ENCODE data around the gene COL11A2.

Gene COL11A2

GRCh38 chr6:33211136-33211535, 18.9 kb upstream of the COL11A2 start:
- Mint-ChIP-seq H3K36me3 (peaks cover 11% of the 10 kb centered on the region), H3K9me3 (no peaks in the 10 kb centered on the region), H3K4me1 (peaks cover 39% of the 10 kb centered on the region), H3K4me3 (no peak overlapping the region), H3K27me3 (peaks cover 1% of the 10 kb centered on the region), H3K27ac (no peak overlapping the region)

- Mint-ChIP-seq H3K4me1 (peaks cover 52% of the 10 kb centered on the region), H3K27ac (peak overlapping the region; percentile 55), H3K9me3 (no peaks in the 10 kb centered on the region), H3K36me3 (peaks cover 13% of the 10 kb centered on the region), H3K4me3 (peak overlapping the region; percentile 20), H3K27me3 (peaks cover 1% of the 10 kb centered on the region)
These were observed 17.6 kb upstream of the COL11A2 start for GRCh38 chr6:33209856-33210255.

- peak within 1 kb of the TSS; percentile 93 for H3K27ac Mint-ChIP-seq
- H3K4me1 Mint-ChIP-seq, result peaks cover 52% of the 10 kb centered on the region
- peak within 1 kb of the TSS; percentile 92 for H3K4me3 Mint-ChIP-seq
- peaks cover 17% of the 10 kb centered on the region for H3K36me3 Mint-ChIP-seq
- no peaks in the 10 kb centered on the region for H3K9me3 Mint-ChIP-seq
- H3K27me3 Mint-ChIP-seq, result no peaks in the 10 kb centered on the region
These were observed 16.1 kb upstream of the COL11A2 start, which contains the start of gene RING1 for GRCh38 chr6:33208091-33208967. RING1 (plus strand) TSS chr6:33208500; CDS start chr6:33208823, 323 bp downstream.

- Mint-ChIP-seq H3K36me3 (peaks cover 24% of the 10 kb centered on the region), H3K9me3 (no peaks in the 10 kb centered on the region), H3K27me3 (no peaks in the 10 kb centered on the region), H3K4me3 (peak overlapping the region; percentile 92), H3K27ac (peak overlapping the region; percentile 93), H3K4me1 (peaks cover 52% of the 10 kb centered on the region)
These were observed 15.4 kb upstream of the COL11A2 start for GRCh38 chr6:33207552-33208090.

GRCh38 chr6:33206864-33207551, 14.7 kb upstream of the COL11A2 start:
- Mint-ChIP-seq H3K27ac (no peak overlapping the region), H3K36me3 (peaks cover 27% of the 10 kb centered on the region), H3K4me3 (peak overlapping the region; percentile 92), H3K4me1 (peaks cover 55% of the 10 kb centered on the region), H3K9me3 (no peaks in the 10 kb centered on the region), H3K27me3 (no peaks in the 10 kb centered on the region)

- Mint-ChIP-seq H3K4me3 (peak overlapping the region; percentile 100), H3K27me3 (no peaks in the 10 kb centered on the region), H3K9me3 (no peaks in the 10 kb centered on the region), H3K4me1 (peaks cover 62% of the 10 kb centered on the region), H3K36me3 (peaks cover 26% of the 10 kb centered on the region), H3K27ac (peak overlapping the region; percentile 46)
These were observed 14.0 kb upstream of the COL11A2 start for GRCh38 chr6:33206027-33206863.

- Mint-ChIP-seq H3K27me3 (no peaks in the 10 kb centered on the region), H3K4me1 (peaks cover 67% of the 10 kb centered on the region), H3K36me3 (peaks cover 27% of the 10 kb centered on the region), H3K9me3 (no peaks in the 10 kb centered on the region), H3K4me3 (peak overlapping the region; percentile 100), H3K27ac (peak overlapping the region; percentile 95)
These were observed 13.1 kb upstream of the COL11A2 start for GRCh38 chr6:33205191-33206026.

- no peaks in the 10 kb centered on the region for H3K9me3 Mint-ChIP-seq
- peaks cover 21% of the 10 kb centered on the region for H3K36me3 Mint-ChIP-seq
- peaks cover 62% of the 10 kb centered on the region for H3K4me1 Mint-ChIP-seq
- peak within 1 kb of the TSS; percentile 95 for H3K27ac Mint-ChIP-seq
- H3K4me3 Mint-ChIP-seq, result peak within 1 kb of the TSS; percentile 100
- no peaks in the 10 kb centered on the region for H3K27me3 Mint-ChIP-seq
These were observed 12.3 kb upstream of the COL11A2 start, which contains the start of gene HSD17B8 for GRCh38 chr6:33204415-33205190. HSD17B8 (plus strand) TSS chr6:33204655; CDS start chr6:33204669, 14 bp downstream.

- Mint-ChIP-seq H3K36me3 (peaks cover 20% of the 10 kb centered on the region), H3K27ac (peak overlapping the region; percentile 84), H3K4me3 (peak overlapping the region; percentile 100), H3K4me1 (peaks cover 57% of the 10 kb centered on the region), H3K27me3 (no peaks in the 10 kb centered on the region), H3K9me3 (no peaks in the 10 kb centered on the region)
These were observed 11.8 kb upstream of the COL11A2 start for GRCh38 chr6:33204165-33204414.

GRCh38 chr6:33203443-33204164, 11.3 kb upstream of the COL11A2 start:
- Mint-ChIP-seq H3K4me3 (peak overlapping the region; percentile 100), H3K27ac (peak overlapping the region; percentile 30), H3K9me3 (no peaks in the 10 kb centered on the region), H3K27me3 (no peaks in the 10 kb centered on the region), H3K4me1 (peaks cover 57% of the 10 kb centered on the region), H3K36me3 (peaks cover 20% of the 10 kb centered on the region)

GRCh38 chr6:33202799-33203198, 10.5 kb upstream of the COL11A2 start:
- Mint-ChIP-seq H3K27ac (peak overlapping the region; percentile 41), H3K4me3 (peak overlapping the region; percentile 100), H3K27me3 (no peaks in the 10 kb centered on the region), H3K36me3 (peaks cover 20% of the 10 kb centered on the region), H3K4me1 (peaks cover 65% of the 10 kb centered on the region), H3K9me3 (no peaks in the 10 kb centered on the region)

GRCh38 chr6:33201935-33202334, 9.7 kb upstream of the COL11A2 start:
- H3K4me3 Mint-ChIP-seq, result peak overlapping the region; percentile 100
- peaks cover 20% of the 10 kb centered on the region for H3K36me3 Mint-ChIP-seq
- H3K4me1 Mint-ChIP-seq, result peaks cover 74% of the 10 kb centered on the region
- H3K27ac Mint-ChIP-seq, result peak overlapping the region; percentile 83
- H3K27me3 Mint-ChIP-seq, result no peaks in the 10 kb centered on the region
- H3K9me3 Mint-ChIP-seq, result no peaks in the 10 kb centered on the region

GRCh38 chr6:33201147-33201545, 8.9 kb upstream of the COL11A2 start:
- Mint-ChIP-seq H3K4me1 (peaks cover 74% of the 10 kb centered on the region), H3K4me3 (peak overlapping the region; percentile 100), H3K27me3 (no peaks in the 10 kb centered on the region), H3K36me3 (peaks cover 21% of the 10 kb centered on the region), H3K9me3 (no peaks in the 10 kb centered on the region), H3K27ac (peak overlapping the region; percentile 98)
